ENCODE measurements around the gene RACGAP1.

RACGAP1 gene

DNA sequence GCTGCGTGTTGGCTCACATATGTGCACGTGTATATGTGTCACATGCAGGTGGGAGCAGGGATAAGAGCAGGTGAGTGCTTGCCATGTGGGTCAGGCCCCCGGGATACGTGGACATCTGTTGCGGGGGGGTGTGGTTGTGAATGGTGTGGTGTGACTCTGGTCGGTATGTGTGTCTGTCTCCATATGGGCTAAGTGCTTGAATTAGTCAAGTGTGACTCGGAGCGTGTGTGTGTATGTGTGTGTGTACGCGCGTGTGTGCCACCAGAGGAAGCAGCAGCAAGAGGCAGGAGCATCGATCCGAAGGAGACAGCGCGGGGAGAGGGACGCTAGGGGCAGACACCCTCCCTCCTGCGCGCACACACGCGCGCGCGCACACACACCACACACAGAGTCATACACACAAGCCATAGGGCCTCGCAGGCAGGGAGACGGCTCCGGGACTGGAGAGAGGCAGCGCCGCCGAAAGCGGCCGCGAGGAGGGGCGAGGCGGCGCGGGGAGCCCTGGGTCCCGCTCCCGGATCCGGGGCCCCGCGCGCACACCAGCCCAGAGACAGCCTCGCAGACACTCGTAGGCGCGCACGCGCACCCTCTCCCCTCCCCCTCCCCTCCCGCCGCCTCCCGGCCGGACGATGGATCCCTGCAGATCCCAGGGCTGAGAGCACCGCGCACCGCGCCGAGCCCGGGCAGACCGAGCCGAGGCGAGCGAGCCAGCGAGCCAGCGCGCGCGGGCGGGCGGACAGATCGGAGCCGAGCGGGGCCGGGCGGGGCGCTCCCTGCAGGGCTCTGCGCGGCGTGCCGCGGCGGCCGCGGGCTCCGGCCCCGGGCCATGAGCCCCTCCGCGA is 31.9 kb upstream of the RACGAP1 start, which contains the start of gene ASIC1:
Gene ASIC1 (plus strand): TSS at position 597 of the 842 bp plus-strand sequence. CDS start 1,171 bp downstream, outside the sequence.
- in situ Hi-C loops (cut with HindIII; ENCODE audit: low sequenced_read_pairs) = no loop called here

DNA sequence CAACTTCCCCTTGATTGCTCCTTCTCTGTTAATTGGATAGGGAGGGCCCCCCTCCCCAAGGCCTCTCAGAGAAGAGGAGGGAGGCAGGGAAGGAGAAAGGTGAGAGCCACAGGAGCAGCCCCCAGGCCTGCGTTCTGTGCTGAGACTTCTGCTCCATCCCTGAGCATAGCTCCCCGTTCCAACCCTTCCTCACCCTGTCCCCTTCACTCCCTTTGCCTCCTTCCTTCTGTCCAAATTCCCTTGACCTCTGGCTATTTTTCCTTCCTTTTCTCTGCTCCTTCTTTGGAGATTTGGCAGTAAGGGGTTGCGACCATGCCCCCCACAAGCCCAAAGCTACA is 31.3 kb upstream of the RACGAP1 start:
- in situ Hi-C loops (cut with HindIII; ENCODE audit: low sequenced_read_pairs) = no loop called here

DNA sequence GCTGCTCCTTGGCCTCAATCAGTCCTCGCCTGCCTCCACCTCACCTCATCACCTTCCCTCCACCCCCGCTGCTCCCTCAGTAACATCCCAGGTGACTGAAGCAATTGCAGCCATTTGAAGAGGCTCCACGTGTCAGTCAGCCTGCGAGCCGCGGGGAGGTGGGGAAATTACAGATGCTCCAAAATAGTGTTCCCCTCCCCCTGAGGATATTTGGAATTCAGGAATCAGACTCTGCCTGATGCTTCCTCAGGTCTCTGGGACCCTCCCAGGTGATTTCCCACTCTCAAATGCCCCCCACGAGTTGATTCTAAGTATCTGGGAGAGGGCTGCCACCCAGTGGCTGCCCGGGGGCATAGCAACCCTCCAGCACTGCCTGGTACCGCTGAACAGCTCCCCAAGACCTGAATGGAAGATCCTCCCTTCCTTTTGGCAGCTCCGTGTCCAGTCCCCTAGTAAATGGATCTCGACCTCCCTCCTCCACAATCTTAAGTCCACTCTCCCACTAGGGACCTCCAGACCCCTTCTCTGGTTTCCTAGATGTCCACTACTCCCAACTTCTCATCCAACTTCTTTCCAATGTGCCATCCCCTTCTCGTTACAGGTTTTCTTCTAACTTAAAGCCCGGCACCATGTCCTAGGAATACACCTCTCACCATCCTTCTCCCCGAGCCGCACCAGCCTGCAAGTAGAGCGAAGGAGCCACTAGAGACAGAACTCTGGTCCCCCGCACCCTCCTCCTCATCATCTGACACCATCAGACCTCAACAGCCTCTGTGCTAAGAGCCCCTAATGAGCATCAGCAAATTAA is 30.7 kb upstream of the RACGAP1 start:
- in situ Hi-C loops (cut with HindIII; ENCODE audit: low sequenced_read_pairs) = no loop called here

DNA sequence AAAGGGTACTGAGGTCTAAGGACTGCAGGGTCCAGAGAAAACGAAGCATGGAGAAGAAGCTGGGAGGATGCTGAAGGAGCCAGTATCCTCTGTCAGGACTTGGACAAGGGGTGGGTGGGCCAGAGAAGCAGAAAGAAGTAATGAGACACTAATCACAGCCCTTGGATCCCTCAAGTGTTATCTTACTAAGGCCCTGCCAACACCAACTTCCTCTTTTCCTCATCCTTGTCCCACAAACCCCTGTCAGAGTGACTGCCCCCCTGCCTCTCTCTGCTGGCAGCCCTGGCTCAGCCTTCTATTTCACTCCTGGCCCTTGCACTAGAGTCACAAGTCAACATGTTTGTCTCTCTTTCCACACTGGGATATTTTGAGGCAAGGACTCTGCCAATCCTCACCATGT is 28.3 kb upstream of the RACGAP1 start:
- in situ Hi-C loops (cut with HindIII; ENCODE audit: low sequenced_read_pairs) = no loop called here

DNA sequence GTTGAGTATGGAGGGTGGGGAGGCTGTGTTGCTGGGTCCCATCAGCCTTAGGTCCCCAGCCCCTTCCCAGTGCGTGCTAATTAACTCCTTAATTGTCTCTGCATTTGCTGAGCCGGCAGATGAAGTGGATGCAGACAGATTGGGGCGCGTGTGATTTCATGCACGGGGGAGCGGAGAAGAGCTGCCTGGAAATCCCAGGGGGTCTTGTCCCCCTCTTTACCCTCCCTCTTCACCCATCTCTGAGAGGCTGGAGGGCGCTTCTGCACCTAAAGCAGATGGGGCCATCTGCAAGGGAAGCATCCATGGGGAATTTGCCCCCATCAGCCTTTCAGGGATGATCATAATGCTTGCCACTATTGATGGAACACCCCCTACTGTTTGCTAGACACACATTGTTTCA is 27.7 kb upstream of the RACGAP1 start:
- in situ Hi-C loops (cut with HindIII; ENCODE audit: low sequenced_read_pairs) = no loop called here

DNA sequence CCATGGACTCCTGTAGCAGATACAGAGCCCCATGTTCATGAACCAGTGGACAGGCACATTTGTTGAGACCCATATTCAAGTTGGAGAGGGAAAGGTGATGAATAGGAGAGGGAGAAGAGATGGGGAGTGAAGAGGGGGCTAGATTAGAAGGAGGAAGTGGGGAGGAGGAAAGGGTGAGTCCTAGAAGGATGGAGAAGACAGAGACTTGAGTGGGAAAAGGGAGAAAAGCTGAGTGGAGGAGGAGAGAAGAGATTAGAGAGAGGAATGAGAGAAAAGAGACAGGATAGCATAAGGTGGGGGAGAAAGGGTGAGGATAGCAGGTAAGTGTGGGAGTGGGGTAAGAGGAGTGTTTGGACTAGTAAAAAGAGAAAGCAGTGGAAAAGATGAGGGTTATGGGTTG is 27.2 kb upstream of the RACGAP1 start:
- in situ Hi-C loops (cut with HindIII; ENCODE audit: low sequenced_read_pairs) = no loop called here

DNA sequence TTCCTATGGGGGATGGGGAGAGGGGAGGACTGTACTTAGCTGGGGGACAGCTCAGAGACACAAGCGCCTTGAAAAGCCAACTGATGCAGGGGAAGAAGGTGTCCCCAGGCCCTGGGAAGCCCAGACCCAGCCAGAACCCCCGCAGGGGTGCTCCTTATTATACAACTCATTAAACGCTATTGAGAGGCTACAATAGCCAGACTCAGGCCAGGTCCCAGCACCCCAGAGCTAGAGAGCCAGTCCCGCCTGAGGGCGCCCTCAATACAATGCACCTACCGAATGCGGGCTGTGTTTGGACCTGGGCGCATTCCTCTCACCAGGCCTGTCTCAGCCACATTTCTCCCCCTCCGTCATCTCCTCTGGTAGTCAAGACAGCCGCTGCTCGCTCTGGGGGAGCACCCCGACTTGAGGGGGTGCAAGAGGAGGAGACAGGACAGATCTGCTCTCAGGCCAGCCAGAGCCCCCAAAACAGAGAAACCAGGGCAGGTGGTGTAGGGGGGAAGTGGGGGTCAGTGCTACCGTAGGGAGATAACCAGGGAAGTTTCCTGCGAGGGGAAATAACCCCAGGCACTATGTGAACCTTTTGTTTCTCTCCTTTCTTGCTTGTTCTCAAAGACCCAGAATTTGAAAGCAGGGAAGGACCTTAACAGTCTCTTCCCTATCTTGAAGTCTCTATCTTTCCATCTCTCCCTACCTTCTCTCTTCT is 26.0 kb upstream of the RACGAP1 start:
- in situ Hi-C loops (cut with HindIII; ENCODE audit: low sequenced_read_pairs) = no loop called here

DNA sequence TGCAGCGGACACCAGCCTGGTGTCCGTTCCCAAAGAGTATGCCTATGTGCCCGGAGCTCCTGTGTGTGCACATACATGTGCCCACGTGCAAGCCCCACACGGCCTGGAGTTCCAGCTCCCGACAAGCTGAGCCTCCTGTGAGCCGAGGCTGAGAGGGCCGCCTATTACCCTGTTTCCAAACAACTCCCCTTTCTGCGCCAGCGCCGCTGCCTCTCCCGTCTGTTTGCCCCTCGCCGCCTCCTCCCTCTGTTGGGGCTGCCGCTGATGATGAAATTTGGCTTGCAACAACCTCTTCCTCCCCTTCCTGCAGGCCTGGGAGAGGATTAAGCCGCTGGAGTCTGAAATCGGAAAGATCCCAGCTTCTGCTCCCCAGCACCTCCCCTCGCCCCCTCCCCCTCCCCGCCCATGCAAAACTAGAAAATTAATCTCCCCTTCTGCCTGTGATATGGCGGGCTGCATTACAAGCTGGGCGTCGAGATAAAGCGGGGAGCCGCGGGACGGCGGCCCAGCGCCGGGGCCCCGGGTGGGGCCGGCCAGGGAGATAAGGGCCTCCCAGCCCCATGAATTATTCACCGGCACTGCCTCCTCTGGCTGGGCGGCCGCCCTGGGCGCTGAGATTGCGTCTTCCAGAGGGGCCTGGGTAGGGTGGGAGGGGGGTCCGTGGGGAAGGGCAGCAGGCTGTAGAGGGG is 25.3 kb upstream of the RACGAP1 start:
- in situ Hi-C loops (cut with HindIII; ENCODE audit: low sequenced_read_pairs) = no loop called here

DNA sequence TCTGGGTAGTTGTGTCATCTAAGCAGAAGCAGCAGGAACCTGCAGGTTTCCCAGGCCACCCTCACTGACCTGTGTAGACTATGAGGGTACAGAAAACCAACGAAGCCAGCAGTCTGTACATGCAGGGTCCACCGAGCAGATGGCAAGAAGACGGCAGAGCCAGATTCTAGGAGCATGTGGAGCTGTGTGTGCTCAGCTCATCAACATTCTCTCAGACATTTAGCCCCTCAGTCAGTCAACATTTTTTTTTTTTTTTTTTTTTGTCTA is 24.8 kb upstream of the RACGAP1 start:
- in situ Hi-C loops (cut with HindIII; ENCODE audit: low sequenced_read_pairs) = no loop called here

DNA sequence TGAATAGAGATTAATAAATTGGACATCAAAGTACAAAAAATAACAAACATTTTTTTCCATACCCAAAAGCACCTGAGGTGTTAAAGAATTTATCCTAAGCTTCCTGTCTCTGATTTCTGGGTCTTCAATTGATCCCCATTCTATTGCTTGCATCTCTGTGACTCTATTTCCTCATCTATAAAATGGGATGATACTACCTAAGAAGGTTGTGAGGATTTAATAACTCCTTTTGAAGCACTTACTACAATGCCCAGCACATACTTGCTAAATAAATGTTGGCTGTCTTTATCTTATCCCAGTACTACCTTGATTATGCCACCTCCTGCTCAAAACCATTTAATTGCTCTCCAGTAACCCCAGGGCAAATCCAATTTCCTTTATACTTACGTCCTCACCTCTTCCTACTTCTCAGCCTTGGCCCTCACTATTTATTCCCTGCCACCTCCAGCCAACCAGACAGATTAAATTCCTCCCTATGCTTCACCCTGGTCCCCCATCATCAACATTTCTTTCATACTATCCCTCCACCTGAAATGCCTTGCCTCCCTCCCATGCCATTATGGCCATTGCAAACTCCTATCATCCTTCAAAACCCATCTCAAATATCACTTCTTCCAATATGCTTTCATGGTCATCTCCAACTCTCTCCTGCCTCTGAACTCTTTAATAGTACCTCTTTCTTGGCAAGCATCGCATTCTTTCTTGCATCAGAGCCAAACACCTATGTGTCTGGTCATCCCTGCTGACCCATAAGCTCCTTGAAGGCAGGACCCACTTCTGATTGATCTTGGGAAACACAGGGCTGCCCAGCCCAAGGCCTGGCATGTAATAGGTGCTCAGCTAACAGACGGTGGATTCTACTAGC is 24.2 kb upstream of the RACGAP1 start:
- in situ Hi-C loops (cut with HindIII; ENCODE audit: low sequenced_read_pairs) = no loop called here

DNA sequence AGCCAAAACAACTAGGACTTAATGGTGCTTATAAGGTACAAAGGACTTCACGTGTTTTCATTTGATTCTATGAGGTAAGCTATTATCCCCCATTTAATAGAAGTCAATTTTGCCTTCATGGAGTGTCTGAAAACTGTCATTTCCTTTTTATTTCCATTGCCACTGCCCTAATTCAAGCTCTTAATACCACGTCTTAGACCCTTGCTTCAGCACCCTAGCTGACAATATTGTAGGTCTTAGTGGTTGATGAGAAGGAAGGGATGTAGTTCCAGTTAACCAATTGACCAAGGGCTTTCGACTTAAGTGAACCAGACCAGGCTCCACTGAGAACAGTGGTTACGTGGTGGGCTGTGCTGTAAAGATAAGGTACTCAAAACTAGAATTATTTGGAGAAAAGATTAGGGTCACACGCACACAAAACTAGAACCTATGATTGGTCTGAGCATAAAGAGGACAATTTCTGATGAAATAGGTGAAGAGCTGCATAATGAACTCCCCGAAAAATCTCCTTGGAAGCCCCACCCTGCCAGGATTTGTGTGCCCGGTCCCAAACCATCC is 22.5 kb upstream of the RACGAP1 start:
- in situ Hi-C loops (cut with HindIII; ENCODE audit: low sequenced_read_pairs) = no loop called here

DNA sequence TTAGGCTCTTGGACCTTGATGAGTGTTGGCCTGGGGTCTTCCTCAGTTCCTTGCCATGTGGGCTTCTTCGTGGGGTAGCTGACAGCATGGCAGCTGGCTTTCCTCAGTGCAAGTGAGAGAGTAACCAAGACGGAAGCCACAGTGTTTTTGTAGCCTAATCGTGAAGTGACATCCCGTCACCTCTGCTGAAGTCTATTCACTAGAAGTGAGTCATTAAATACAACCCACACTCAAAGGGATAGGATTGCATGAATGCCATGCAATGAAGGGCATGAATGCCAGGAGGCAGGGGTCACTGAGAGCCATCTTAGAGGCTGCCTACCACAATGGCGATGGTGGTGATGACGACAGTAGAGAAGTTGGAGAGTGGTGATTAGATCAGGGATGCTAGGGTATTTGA is 18.6 kb upstream of the RACGAP1 start:
- in situ Hi-C loops (cut with HindIII; ENCODE audit: low sequenced_read_pairs) = no loop called here

DNA sequence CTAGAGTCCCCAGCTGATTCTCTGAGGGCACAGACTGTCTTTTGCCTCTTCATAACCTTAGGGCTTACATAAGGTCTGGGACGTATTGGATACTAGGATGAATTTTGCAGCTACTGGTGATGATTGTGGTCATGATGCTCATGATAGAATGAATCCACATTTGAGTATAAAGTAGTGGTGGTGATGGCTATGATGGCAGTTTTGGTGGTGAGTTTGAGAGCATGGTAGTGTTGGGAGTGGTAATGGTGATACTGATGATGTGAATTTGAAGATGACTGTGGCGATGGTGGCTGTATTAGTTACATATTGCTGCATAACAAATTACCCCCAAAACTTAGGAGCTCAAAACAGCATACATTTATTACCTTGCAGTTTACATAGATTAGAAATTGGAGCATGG is 18.0 kb upstream of the RACGAP1 start:
- in situ Hi-C loops (cut with HindIII; ENCODE audit: low sequenced_read_pairs) = no loop called here

DNA sequence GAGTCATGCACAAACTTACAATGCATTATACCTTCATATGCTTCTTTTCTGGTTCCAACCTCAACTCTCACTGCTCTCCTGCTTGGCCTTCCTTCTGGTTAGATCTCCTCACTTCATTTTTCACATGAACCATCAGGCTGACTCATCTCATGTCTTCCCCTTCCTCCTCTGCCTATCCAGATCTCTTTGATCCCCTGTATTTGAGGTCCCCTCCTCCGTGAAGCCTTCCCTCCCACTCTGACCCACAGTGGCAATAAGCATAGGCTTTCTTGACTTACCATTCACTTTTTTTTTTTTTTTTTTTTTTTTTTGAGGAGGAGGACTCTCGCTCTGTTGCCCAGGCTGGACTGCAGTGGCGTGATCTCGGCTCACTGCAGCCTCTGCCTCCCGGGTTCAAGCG is 17.4 kb upstream of the RACGAP1 start:
- in situ Hi-C loops (cut with HindIII; ENCODE audit: low sequenced_read_pairs) = no loop called here

DNA sequence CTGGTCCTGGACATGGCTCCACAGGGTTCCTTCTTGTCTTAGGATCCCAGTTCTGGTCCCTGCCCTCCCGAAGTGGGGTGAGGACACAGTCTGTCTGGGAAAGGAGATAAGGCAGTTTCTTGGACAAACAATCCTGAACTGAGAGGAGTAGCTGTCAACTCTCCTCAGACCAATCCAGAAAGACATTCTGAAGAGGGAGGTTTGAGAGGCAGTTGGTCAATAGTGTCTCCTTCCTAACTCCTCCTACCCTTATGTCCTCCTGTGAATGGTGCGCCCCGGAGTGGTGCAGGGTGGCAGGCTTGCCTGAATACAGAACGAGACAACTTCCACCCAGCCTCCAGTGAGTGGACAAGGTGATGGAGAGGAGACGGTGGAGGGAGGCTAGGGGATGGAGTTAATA is 16.7 kb upstream of the RACGAP1 start:
- in situ Hi-C loops (cut with HindIII; ENCODE audit: low sequenced_read_pairs) = no loop called here

DNA sequence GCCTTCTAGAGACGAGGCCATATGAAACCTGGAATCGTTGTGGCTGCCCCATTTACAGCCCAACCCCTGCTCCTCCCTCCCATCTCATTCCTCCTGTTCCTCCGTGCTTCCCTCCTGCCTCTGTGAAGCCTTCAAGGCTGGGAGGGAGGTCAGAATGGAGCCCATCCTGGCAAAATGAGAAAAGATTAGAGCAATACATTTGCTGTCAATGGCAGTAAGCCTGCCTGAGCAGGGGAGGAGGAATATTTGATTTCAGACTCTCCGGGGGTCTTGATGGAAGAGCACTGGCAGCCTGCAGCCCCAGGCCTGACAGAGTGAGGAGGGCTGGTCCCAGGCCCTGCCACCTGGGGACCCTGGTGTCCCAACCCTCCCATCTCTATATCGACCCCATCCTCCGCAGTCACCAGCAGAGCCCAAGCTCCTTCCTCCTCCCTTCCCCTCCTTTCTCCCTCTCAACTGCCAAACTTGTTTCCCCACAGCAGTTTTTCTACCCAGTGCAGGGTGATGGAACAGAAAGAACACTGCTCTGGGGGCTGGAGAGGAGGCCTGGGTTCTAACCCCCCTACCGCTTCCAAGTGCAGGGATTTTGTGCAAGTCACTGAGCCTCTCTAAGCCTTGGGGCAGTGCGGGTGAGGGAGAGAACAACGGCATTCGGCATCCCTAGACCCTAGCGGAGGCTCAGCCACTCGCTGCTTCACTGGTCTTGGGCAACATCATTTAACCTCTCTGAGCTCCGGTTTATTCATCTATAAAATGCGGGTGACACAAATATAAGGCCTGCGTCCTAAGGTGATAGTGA is 16.0 kb upstream of the RACGAP1 start:
- in situ Hi-C loops (cut with HindIII; ENCODE audit: low sequenced_read_pairs) = no loop called here

DNA sequence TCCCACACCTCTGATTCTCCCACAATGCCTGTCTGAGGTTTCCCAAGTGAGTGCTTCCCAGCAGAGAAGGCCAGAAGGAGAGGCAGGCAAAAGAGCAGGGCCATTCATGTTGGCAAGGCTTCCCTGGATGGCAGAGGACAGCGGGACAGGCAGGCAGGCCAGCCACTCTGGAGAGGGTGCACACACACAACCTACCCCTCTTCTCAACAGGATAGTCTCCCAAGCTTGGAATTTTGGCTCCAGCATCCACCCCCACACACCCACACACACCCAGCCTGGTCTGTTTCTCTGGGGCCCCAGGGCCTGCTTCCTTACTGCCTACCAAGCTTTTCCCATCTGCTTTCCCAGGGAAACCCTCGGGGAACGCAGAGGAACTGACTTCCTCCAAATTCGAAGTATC is 15.4 kb upstream of the RACGAP1 start:
- in situ Hi-C loops (cut with HindIII; ENCODE audit: low sequenced_read_pairs) = no loop called here

DNA sequence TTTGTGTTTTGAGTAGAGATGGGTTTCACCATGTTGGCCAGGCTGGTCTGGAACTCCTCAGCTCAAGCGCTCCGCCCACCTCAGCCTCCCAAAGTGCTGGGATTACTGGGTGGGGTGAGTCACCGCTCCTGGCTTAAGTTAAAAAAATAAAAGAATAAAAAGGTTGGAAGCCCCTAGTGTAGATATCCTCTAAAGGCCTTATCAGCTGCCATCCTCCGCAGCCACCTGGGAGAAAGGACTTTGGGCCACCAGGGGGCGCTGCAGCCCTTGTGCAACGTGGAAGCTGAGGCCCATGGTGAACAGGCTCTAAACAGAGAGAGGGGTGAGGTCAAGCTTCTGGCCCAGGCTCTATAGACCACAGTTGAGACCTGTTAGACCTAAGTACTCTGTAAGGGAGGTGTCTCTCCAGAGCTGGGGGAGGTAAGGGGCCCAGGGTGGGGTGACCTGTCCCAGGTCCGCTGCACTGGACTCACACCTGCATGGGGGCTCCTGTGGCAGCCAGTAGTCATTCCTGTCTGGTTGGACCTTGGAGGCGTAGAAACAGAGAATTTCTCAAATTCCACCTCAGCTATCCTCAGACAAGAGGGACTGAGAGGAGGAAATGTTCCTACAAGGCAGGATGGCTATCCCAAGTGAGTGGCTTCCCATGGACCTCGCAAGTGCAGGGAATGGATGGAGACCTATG is 14.0 kb upstream of the RACGAP1 start:
- in situ Hi-C loops (cut with HindIII; ENCODE audit: low sequenced_read_pairs) = no loop called here

DNA sequence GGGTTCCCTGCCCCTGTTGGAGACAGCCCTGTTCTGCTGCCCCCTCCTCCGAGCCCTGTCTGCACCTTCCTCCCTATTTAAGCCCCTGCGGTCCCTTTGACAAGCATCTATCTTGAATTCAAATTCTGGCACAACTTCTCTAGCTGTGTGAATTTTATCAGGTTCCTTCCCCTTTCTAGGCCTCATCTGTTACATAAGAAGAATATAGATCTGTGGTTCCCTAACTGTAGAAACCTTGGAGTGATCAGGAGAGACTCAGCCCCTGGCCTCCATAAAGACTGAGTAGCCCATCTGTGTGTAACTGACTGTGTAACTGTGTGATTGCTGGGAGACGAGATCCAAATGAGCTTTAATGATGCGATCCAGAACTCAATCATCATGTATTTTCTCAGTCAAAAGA is 13.0 kb upstream of the RACGAP1 start:
- in situ Hi-C loops (cut with HindIII; ENCODE audit: low sequenced_read_pairs) = no loop called here

Data from DLD1 (cell line).